ENCODE measurements around the gene CDKN2B.
A peak's percentile ranks its signal among the peaks of the same experiment; 100 is the strongest.
"Not testable (repeated sequence)": the region's sequence is repeated elsewhere in the genome, so short reads cannot be mapped to it uniquely, and the experiment has no call there.

The CDKN2B gene, protein sequence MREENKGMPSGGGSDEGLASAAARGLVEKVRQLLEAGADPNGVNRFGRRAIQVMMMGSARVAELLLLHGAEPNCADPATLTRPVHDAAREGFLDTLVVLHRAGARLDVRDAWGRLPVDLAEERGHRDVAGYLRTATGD

GRCh38 chr9:22008717-22009505, at the start of gene CDKN2B:
Gene CDKN2B, minus strand, starts transcription at chr9:22009305. Its CDS starts 352 bp downstream, at chr9:22008953.
- peak; percentile 92 for DNase-seq
- H3K27ac ChIP-seq = peak within 1 kb of the TSS; percentile 89
- in situ Hi-C loops (cut with HindIII; ENCODE audit: low pct_ligation_motif_present, low sequenced_read_pairs) = loop anchor here (25.0 kb wide), 1 partner anchor 197 kb away; the partner anchor contains the start of gene MTAP
- peaks cover 26% of the 10 kb centered on the region for H3K36me3 ChIP-seq (replicated peaks)
- H3K4me3 ChIP-seq (ENCODE audit: low read depth, low read length) = peak within 1 kb of the TSS; percentile 94
- peak; percentile 62 for TF ChIP-seq CTCF (IDR thresholded peaks at IDR 0.05; ENCODE audit: low read depth, low read length, missing control alignments)
- no peaks in the 10 kb centered on the region for H3K27me3 ChIP-seq (replicated peaks)

- H3K36me3 ChIP-seq (replicated peaks); H3K27me3 ChIP-seq (replicated peaks); H3K27ac ChIP-seq; H3K4me3 ChIP-seq (ENCODE audit: low read depth, low read length); in situ Hi-C loops (cut with HindIII; ENCODE audit: low pct_ligation_motif_present, low sequenced_read_pairs); DNase-seq: not testable (repeated sequence)
These were observed 48.9 kb upstream of the CDKN2B start for GRCh38 chr9:22057972-22058371.

DNA sequence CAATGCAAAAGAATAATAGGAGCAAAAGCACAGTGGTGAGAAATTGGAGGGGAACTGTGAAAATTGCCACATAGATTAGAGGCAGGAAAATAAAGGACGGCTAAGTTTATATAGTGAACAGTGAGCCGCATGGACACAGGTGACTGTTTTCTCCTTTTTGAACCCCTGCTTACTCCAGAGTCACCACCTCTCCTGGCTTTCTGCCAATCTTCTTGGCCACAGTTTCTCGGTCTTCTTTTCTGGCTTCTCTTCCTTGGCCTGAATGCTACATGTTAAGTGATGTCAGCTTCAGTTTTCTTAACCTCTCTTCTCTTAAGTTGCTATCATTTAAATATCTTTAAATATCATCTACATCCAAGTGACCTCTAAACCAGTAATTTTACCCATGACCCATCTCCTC, 47.3 kb upstream of the CDKN2B start:
- Histone ChIP-seq H3K4me3 (ENCODE audit: low read depth, low read length) (no peak overlapping the region), H3K36me3 (replicated peaks) (no peaks in the 10 kb centered on the region), H3K27ac (no peak overlapping the region), H3K27me3 (replicated peaks) (no peaks in the 10 kb centered on the region)
- no peak for DNase-seq
- in situ Hi-C loops (cut with HindIII; ENCODE audit: low pct_ligation_motif_present, low sequenced_read_pairs) = no loop called here
- no peak for TF ChIP-seq CTCF (IDR thresholded peaks at IDR 0.05; ENCODE audit: low read depth, low read length, missing control alignments)

DNA sequence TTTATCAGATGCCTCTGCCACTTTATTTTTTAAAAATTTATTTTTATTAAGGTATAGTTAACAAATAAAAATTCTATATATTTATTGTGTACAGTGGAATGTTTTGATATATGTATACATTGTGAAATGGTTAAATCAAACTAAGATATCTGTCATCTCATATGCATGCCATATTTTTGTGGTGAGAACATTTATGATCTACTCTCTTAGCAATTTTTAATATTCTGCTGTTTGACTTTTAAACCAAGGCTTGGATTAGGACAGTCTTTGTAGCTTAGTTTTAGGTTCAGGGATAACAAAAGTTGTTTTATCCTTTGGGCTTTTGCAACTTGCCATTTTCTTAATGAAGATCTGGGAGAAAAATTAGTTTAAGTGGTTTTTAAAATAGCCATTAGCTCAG, 46.0 kb upstream of the CDKN2B start:
- in situ Hi-C loops (cut with HindIII; ENCODE audit: low pct_ligation_motif_present, low sequenced_read_pairs) = no loop called here
- Histone ChIP-seq H3K27me3 (replicated peaks) (no peaks in the 10 kb centered on the region), H3K4me3 (ENCODE audit: low read depth, low read length) (no peak overlapping the region), H3K27ac (peak overlapping the region; percentile 96), H3K36me3 (replicated peaks) (no peaks in the 10 kb centered on the region)
- TF ChIP-seq CTCF (IDR thresholded peaks at IDR 0.05; ENCODE audit: low read depth, low read length, missing control alignments) = no peak
- DNase-seq = no peak

DNA sequence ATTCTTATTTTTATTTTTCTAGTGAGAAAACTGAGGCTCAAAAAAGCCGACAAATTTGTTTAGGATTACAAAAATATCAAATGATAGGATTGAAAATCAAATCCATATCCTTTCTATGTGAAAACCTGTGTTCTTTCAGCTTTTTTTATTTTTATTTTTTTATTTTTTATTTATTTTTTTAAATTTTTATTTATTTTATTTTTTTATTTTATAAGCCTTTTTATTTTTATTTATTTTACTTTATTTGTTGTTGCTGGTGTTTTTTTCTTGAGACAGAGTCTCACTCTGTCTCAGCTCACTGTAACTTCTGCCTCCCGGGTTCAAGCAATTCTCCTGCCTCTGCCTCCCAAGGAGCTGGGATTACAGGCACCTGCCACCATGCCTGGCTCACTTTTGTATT, 45.4 kb upstream of the CDKN2B start:
- peak overlapping the region; percentile 96 for H3K27ac ChIP-seq
- in situ Hi-C loops (cut with HindIII; ENCODE audit: low pct_ligation_motif_present, low sequenced_read_pairs) = no loop called here
- H3K27me3 ChIP-seq (replicated peaks) = no peaks in the 10 kb centered on the region

More for the DNA sequence above, 45.4 kb upstream of the CDKN2B start:
- no peak overlapping the region for H3K4me3 ChIP-seq (ENCODE audit: low read depth, low read length)
- DNase-seq = no peak
- no peaks in the 10 kb centered on the region for H3K36me3 ChIP-seq (replicated peaks)
- no peak for TF ChIP-seq CTCF (IDR thresholded peaks at IDR 0.05; ENCODE audit: low read depth, low read length, missing control alignments)
